ENCODE results near the gene TFAP2D. TPM values are rescaled to one million over a fixed set of nuclear protein-coding genes. Genes with fewer than 3 reads are reported as not detected.

Gene TFAP2D
- total RNA-seq, 1 donor from 2014 or later: not detected

- Histone ChIP-seq H3K4me3 (peak within 1 kb of the TSS; percentile 9), H3K4me1 (peaks cover 8% of the 10 kb centered on the region), H3K9me3 (no peaks in the 10 kb centered on the region), H3K36me3 (no peaks in the 10 kb centered on the region), H3K27me3 (peaks cover 88% of the 10 kb centered on the region), H3K27ac (no peak within 1 kb of the TSS)
- no peak for DNase-seq
- no peak for TF ChIP-seq CTCF (IDR thresholded peaks at IDR 0.05)
- ATAC-seq: no peak
- intact Hi-C loops (cut with DNase I): no loop called here
Observed at GRCh38 chr6:50818673-50819072, 105.3 kb downstream of the TFAP2D start, which contains the start of gene TFAP2B. Gene TFAP2B (plus strand): TSS chr6:50818871. CDS start chr6:50818892, 21 bp downstream.

- no peak overlapping the region for H3K27ac ChIP-seq
- peaks cover 92% of the 10 kb centered on the region for H3K27me3 ChIP-seq
- H3K36me3 ChIP-seq: no peaks in the 10 kb centered on the region
- no peaks in the 10 kb centered on the region for H3K9me3 ChIP-seq
- peak overlapping the region; percentile 9 for H3K4me3 ChIP-seq
- TF ChIP-seq CTCF (IDR thresholded peaks at IDR 0.05): no peak
- DNase-seq (no peak), ATAC-seq (peak; percentile 51)
- intact Hi-C loops (cut with DNase I): no loop called here
- peaks cover 8% of the 10 kb centered on the region for H3K4me1 ChIP-seq
Observed at GRCh38 chr6:50819466-50819903, 106.2 kb downstream of the TFAP2D start.

- no peaks in the 10 kb centered on the region for H3K9me3 ChIP-seq
- no peaks in the 10 kb centered on the region for H3K36me3 ChIP-seq
- no peak overlapping the region for H3K4me3 ChIP-seq
- ATAC-seq (peak; percentile 13), DNase-seq (peak; percentile 61)
- TF ChIP-seq CTCF (IDR thresholded peaks at IDR 0.05): no peak
- H3K4me1 ChIP-seq: peaks cover 8% of the 10 kb centered on the region
- no peak overlapping the region for H3K27ac ChIP-seq
- intact Hi-C loops (cut with DNase I): no loop called here
- peaks cover 94% of the 10 kb centered on the region for H3K27me3 ChIP-seq
Observed at GRCh38 chr6:50819904-50820868, 106.9 kb downstream of the TFAP2D start.

GRCh38 chr6:50820869-50821264, 107.5 kb downstream of the TFAP2D start:
- no peak overlapping the region for H3K27ac ChIP-seq
- H3K4me1 ChIP-seq: peaks cover 8% of the 10 kb centered on the region
- H3K4me3 ChIP-seq: no peak overlapping the region
- TF ChIP-seq CTCF (IDR thresholded peaks at IDR 0.05): no peak
- DNase-seq: no peak
- ATAC-seq: no peak
- H3K9me3 ChIP-seq: no peaks in the 10 kb centered on the region
- no peaks in the 10 kb centered on the region for H3K36me3 ChIP-seq
- intact Hi-C loops (cut with DNase I): no loop called here
- peaks cover 97% of the 10 kb centered on the region for H3K27me3 ChIP-seq

GRCh38 chr6:50821441-50822077, 108.2 kb downstream of the TFAP2D start:
- intact Hi-C loops (cut with DNase I): no loop called here
- peaks cover 100% of the 10 kb centered on the region for H3K27me3 ChIP-seq
- ATAC-seq: no peak
- peaks cover 8% of the 10 kb centered on the region for H3K4me1 ChIP-seq
- H3K36me3 ChIP-seq: no peaks in the 10 kb centered on the region
- TF ChIP-seq CTCF (IDR thresholded peaks at IDR 0.05): no peak
- no peak overlapping the region for H3K4me3 ChIP-seq
- H3K27ac ChIP-seq: no peak overlapping the region
- no peaks in the 10 kb centered on the region for H3K9me3 ChIP-seq
- DNase-seq: no peak

Measured in upper lobe of right lung (tissue), 1 donor.